Smooth muscle cell (in vitro differentiated cells): ENCODE results near the gene TSPAN9. TPM values are rescaled to one million over a fixed set of nuclear protein-coding genes. Genes with fewer than 3 reads are reported as not detected.
A peak's percentile ranks its signal among the peaks of the same experiment; 100 is the strongest.

Experiments used
- DNase-seq: peaks from one replicate; lab custom pipeline; 2025; ENCODE audit not compliant: unreplicated experiment; lab: John Stamatoyannopoulos, UW
- H2AFZ ChIP-seq: fragments of 200-600 bp; sonication (generic); 2 replicates; pipeline ENCODE4 v1.6.0; 2016; ENCODE audit warnings: antibody characterized with exemption, low read depth, mild to moderate bottlenecking
- H3F3A ChIP-seq: fragments of 200-600 bp; sonication (generic); 2 replicates; pipeline ENCODE4 v1.6.0; 2017; ENCODE audit warnings: antibody characterized with exemption, low read depth
- H3K27ac ChIP-seq: fragments of 200-600 bp; sonication (generic); 2 replicates; pipeline ENCODE4 v1.5.1; 2016; ENCODE audit warnings: low read depth, mild to moderate bottlenecking
- H3K27me3 ChIP-seq: fragments of 200-600 bp; sonication (generic); 2 replicates; pipeline ENCODE4 v1.6.1; 2016; ENCODE audit warnings: low read depth, mild to moderate bottlenecking
- H3K36me3 ChIP-seq: fragments of 200-600 bp; sonication (generic); 2 replicates; pipeline ENCODE4 v1.5.1; 2016; ENCODE audit warnings: low read depth
- H3K4me1 ChIP-seq: fragments of 200-600 bp; sonication (generic); 2 replicates; pipeline ENCODE4 v1.5.1; 2016; ENCODE audit warnings: low read depth
- H3K4me2 ChIP-seq: fragments of 200-600 bp; sonication (generic); 2 replicates; pipeline ENCODE4 v1.6.0; 2016; ENCODE audit warnings: mild to moderate bottlenecking
- H3K4me3 ChIP-seq: fragments of 200-600 bp; sonication (generic); 2 replicates; pipeline ENCODE4 v1.5.1; 2016; ENCODE audit warnings: mild to moderate bottlenecking
- H3K79me2 ChIP-seq: fragments of 200-600 bp; sonication (generic); 2 replicates; pipeline ENCODE4 v1.6.0; 2016; ENCODE audit warnings: low read depth, mild to moderate bottlenecking
- H3K9ac ChIP-seq: fragments of 200-600 bp; sonication (generic); 2 replicates; pipeline ENCODE4 v1.6.0; 2016; ENCODE audit warnings: low read depth
- H3K9me3 ChIP-seq: fragments of 200-600 bp; sonication (generic); replicated peaks from 2 replicates; pipeline ENCODE4 v1.5.1; 2016; ENCODE audit warnings: low read depth
- H4K20me1 ChIP-seq: fragments of 200-600 bp; sonication (generic); 2 replicates; pipeline ENCODE4 v1.6.0; 2016; ENCODE audit warnings: low read depth
- WGBS: methylation state at CpG from one replicate; pipeline ENCODE4 v1.1.7; 2016; ENCODE audit warnings: low lambda C conversion rate; 5-methylcytosine and 5-hydroxymethylcytosine counted together
- polyA plus RNA-seq: library from polyadenylated mRNA; unstranded; fragments of >200 nt; fragmentation: Nextera tagmentation; extraction: Ambion mirVana; gene quantifications from 2 replicates; pipeline ENCODE4 v1.2.1, GENCODE V29; 2016
- total RNA-seq: library from RNA; depleted of rRNA; stranded (reverse); fragments of >200 nt; gene quantifications from 2 replicates; pipeline ENCODE4 v1.2.3, GENCODE V29; 2014
- TF ChIP-seq, protein P1 (sequence below): fragments of 200-600 bp; sonication (generic); IDR thresholded peaks from 2 replicates; pipeline ENCODE4 v1.5.1; 2017; ENCODE audit warnings: borderline replicate concordance, mild to moderate bottlenecking, antibody characterized with exemption; ENCODE audit not compliant: insufficient read depth, poor library complexity, severe bottlenecking

The TSPAN9 gene
- total and polyA plus RNA-seq, 2 experiments from 2014 or later, result 17.7 to 29.8 TPM

DNA sequence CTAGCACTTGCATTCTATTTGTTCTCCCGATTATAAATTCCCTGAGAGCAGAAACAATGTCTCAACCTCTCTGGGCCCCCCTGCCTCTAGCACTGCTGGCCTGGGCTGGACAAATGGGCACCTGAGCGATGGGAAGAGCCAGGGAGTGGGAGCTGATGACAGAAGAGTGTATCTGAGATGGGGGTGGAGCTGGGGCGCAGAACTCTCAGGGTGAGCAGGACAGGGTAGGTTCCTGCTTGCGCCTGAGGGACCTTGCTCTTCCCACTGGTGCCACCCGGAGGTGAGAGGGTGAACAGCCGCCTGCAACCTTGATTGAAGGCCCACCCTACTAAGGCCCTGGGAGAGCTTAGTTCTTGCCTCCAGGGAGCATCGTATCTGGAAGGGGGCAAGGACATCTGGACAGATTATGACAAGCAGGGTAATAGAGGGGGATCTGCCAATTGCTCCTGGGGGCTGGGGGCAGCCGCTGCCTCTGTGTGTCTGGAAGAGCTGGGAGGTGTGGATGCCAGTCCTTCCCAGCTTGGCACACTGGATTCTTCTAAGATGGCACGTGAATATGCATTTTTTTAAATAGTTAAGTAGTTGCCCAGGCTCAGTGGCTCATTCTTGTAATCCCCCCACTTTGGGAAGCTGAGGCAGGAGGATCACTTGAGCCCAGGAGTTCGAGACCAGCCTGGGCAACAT is 43.0 kb upstream of the TSPAN9 start:
- TF ChIP-seq, protein P1, sequence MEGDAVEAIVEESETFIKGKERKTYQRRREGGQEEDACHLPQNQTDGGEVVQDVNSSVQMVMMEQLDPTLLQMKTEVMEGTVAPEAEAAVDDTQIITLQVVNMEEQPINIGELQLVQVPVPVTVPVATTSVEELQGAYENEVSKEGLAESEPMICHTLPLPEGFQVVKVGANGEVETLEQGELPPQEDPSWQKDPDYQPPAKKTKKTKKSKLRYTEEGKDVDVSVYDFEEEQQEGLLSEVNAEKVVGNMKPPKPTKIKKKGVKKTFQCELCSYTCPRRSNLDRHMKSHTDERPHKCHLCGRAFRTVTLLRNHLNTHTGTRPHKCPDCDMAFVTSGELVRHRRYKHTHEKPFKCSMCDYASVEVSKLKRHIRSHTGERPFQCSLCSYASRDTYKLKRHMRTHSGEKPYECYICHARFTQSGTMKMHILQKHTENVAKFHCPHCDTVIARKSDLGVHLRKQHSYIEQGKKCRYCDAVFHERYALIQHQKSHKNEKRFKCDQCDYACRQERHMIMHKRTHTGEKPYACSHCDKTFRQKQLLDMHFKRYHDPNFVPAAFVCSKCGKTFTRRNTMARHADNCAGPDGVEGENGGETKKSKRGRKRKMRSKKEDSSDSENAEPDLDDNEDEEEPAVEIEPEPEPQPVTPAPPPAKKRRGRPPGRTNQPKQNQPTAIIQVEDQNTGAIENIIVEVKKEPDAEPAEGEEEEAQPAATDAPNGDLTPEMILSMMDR, result peak; percentile 66
- Histone ChIP-seq H3K27ac (no peak overlapping the region), H3K4me3 (no peak overlapping the region), H3K9me3 (no peaks in the 10 kb centered on the region), H3K27me3 (no peaks in the 10 kb centered on the region), H4K20me1 (no peaks in the 10 kb centered on the region), H3K36me3 (no peaks in the 10 kb centered on the region), H3K79me2 (no peaks in the 10 kb centered on the region), H3K4me1 (peaks cover 4% of the 10 kb centered on the region), H3K4me2 (no peak overlapping the region), H3F3A (no peaks in the 10 kb centered on the region), H2AFZ (no peak overlapping the region), H3K9ac (no peak overlapping the region)
- WGBS, result 61% methylated on average over 10 of the region's 10 CpGs
- peak; percentile 14 for DNase-seq

DNA sequence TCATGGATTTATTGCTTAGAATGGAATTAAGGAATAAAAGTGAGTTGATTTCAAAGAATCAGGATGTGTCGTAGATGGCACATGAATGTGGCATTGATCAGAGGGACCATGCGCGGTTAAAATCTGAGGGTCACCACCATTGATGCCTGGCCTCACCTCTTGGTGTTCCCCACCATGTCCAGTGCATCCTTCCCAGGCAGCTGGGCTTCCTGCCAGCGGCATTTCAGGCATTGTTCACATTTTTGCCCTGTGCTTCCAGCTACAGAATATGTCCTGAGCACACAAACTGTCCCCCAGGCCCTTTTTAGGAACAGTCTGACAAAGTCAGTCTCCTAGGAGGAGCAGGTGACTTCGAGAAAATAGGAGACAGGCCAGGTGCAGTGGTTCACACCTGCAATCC is 42.0 kb upstream of the TSPAN9 start:
- Histone ChIP-seq H3F3A (no peaks in the 10 kb centered on the region), H3K4me3 (no peak overlapping the region), H3K27me3 (no peaks in the 10 kb centered on the region), H3K4me2 (no peak overlapping the region), H4K20me1 (no peaks in the 10 kb centered on the region), H3K9ac (no peak overlapping the region), H3K9me3 (no peaks in the 10 kb centered on the region), H3K36me3 (no peaks in the 10 kb centered on the region), H3K4me1 (peaks cover 4% of the 10 kb centered on the region), H3K27ac (no peak overlapping the region), H3K79me2 (no peaks in the 10 kb centered on the region), H2AFZ (no peak overlapping the region)
- DNase-seq, result no peak
- 97% methylated on average over 5 of the region's 5 CpGs for WGBS
- TF ChIP-seq, protein P1, result no peak

DNA sequence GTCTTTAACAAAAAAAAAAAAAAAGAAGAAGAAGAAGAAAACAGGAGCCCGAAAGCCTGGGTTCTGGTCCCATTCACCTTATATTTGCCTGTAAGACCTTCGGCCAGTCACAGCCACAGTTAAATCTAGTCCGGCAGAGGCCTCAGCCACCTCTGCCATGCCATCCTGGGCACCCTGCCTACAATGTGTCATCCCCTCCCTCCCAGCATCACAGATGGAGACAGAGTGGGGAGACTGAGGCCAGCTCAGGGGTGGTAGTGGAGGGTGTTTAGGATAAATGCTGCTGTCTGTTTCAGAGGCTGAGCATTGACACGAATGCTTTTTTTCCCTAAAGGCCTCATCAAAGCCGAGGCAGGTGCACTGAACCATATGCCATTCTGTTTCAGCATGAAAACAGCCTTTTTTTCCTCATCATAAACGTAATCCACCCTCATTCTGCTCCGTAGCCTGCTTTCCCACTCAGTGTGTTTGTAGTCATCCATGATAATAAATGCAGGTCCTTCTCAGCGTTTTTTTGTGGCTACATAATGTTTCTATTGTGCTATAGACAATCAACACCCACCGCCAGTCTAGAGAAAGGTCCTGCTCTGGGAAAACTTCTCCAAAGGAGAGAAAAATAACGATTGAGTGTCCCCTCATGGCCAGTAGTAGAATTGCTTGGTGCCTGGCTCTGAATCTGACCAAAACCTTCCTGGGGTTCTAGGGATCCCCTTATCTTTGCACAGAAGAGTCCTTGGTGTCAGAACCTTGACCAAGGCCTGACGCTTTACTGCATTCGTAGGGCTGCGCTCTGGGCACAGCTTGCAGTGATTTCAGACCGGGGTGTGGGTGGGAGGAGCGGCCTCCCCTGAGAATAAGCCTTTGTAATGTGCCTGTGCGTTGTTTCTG is 41.1 kb upstream of the TSPAN9 start:
- Histone ChIP-seq H3K27ac (no peak overlapping the region), H3K79me2 (no peaks in the 10 kb centered on the region), H2AFZ (no peak overlapping the region), H3K36me3 (no peaks in the 10 kb centered on the region), H3K27me3 (no peaks in the 10 kb centered on the region), H3K9ac (no peak overlapping the region), H3F3A (no peaks in the 10 kb centered on the region), H3K4me1 (peaks cover 4% of the 10 kb centered on the region), H3K9me3 (no peaks in the 10 kb centered on the region), H3K4me3 (no peak overlapping the region), H4K20me1 (no peaks in the 10 kb centered on the region), H3K4me2 (no peak overlapping the region)
- WGBS, result 92% methylated on average over 16 of the region's 16 CpGs
- TF ChIP-seq, protein P1, result peak; percentile 25
- no peak for DNase-seq
